GM15510 (cell line): ENCODE data around the gene FKBP14.

Source experiments
- POLR2A ChIP-seq: IDR thresholded peaks from 3 replicates; pipeline ENCODE4 v1.6.1; 2011; ENCODE audit warnings: borderline replicate concordance; ENCODE audit not compliant: insufficient read length; ENCODE audit errors: extremely low read depth

The FKBP14 gene

GRCh38 chr7:30022991-30023390 is 3.5 kb downstream of the FKBP14 start:
- TF ChIP-seq POLR2A: no peak

GRCh38 chr7:30020535-30020934 is 6.0 kb downstream of the FKBP14 start:
- no peak for TF ChIP-seq POLR2A

- no peak for TF ChIP-seq POLR2A
Observed at GRCh38 chr7:30019960-30020359, 6.5 kb downstream of the FKBP14 start.

GRCh38 chr7:30019387-30019786 is 7.1 kb downstream of the FKBP14 start:
- TF ChIP-seq POLR2A: no peak

- no peak for TF ChIP-seq POLR2A
Observed at GRCh38 chr7:30018451-30018850, 8.1 kb downstream of the FKBP14 start.

GRCh38 chr7:30012757-30013156 is 13.7 kb downstream of the FKBP14 start:
- TF ChIP-seq POLR2A: no peak

GRCh38 chr7:30010021-30010420 is 16.5 kb downstream of the FKBP14 start:
- TF ChIP-seq POLR2A: no peak

- TF ChIP-seq POLR2A: no peak
Observed at GRCh38 chr7:30005464-30005863, 21.0 kb downstream of the FKBP14 start.

- TF ChIP-seq POLR2A: no peak
Observed at GRCh38 chr7:30003098-30003497, 23.4 kb downstream of the FKBP14 start.

GRCh38 chr7:30001998-30002397 is 24.5 kb downstream of the FKBP14 start:
- TF ChIP-seq POLR2A: no peak

- no peak for TF ChIP-seq POLR2A
Observed at GRCh38 chr7:29998489-29998888, 28.0 kb downstream of the FKBP14 start.

- TF ChIP-seq POLR2A: no peak
Observed at GRCh38 chr7:29996321-29996720, 30.2 kb downstream of the FKBP14 start.

GRCh38 chr7:29995652-29996051 is 30.9 kb downstream of the FKBP14 start:
- no peak for TF ChIP-seq POLR2A

GRCh38 chr7:29993140-29993539 is 33.4 kb downstream of the FKBP14 start:
- TF ChIP-seq POLR2A: no peak

- TF ChIP-seq POLR2A: no peak
Observed at GRCh38 chr7:29991937-29992336, 34.6 kb downstream of the FKBP14 start.

- no peak for TF ChIP-seq POLR2A
Observed at GRCh38 chr7:29990931-29991330, 35.6 kb downstream of the FKBP14 start.
